Retina (tissue), 1 donor: ENCODE data around the gene TMEM101.
"Not testable (repeated sequence)": the region's sequence is repeated elsewhere in the genome, so short reads cannot be mapped to it uniquely, and the experiment has no call there.

Experiments
- DNase-seq: peaks from one replicate; pipeline ENCODE4 v3.0.0-alpha.2; 2016

TMEM101 gene

GRCh38 chr17:43974382-43975266 lies 40.1 kb downstream of the TMEM101 start:
- peak; percentile 39 for DNase-seq

GRCh38 chr17:43972444-43973212 lies 42.1 kb downstream of the TMEM101 start:
- not testable (repeated sequence) for DNase-seq

- not testable (repeated sequence) for DNase-seq
Observed at GRCh38 chr17:43971436-43971835, 43.3 kb downstream of the TMEM101 start.

- DNase-seq, result no peak
Observed at GRCh38 chr17:43970366-43970765, 44.4 kb downstream of the TMEM101 start.

- DNase-seq, result no peak
Observed at GRCh38 chr17:43967251-43967875, 47.4 kb downstream of the TMEM101 start.

GRCh38 chr17:43966276-43966675 lies 48.5 kb downstream of the TMEM101 start:
- DNase-seq, result no peak

- DNase-seq, result no peak
Observed at GRCh38 chr17:43962479-43962878, 52.3 kb downstream of the TMEM101 start.

GRCh38 chr17:43961954-43962353 lies 52.8 kb downstream of the TMEM101 start:
- DNase-seq, result no peak

- DNase-seq, result not testable (repeated sequence)
Observed at GRCh38 chr17:43961292-43961691, 53.5 kb downstream of the TMEM101 start.
